Astrocyte of the cerebellum (primary cell): ENCODE data around the gene HTT.

Source experiments
- DNase-seq: peaks from one replicate; pipeline ENCODE4 v3.0.0-alpha.2; 2011; ENCODE audit warnings: low read depth
- H3K4me3 ChIP-seq: 2 replicates; pipeline ENCODE4 v1.5.1; 2011; ENCODE audit warnings: mild to moderate bottlenecking, low read depth, low read length, moderate library complexity
- CTCF ChIP-seq: IDR thresholded peaks from 2 replicates; pipeline ENCODE4 v1.5.1; 2012; ENCODE audit warnings: low read length, low read depth, moderate library complexity, mild to moderate bottlenecking; ENCODE audit errors: missing control alignments
- in situ Hi-C: cut with HindIII; loops from 2 replicates; pipeline ENCODE4 v1.10.0; 2017; ENCODE audit warnings: low sequenced_read_pairs

The HTT gene

GRCh38 chr4:3252480-3252828 lies 178.0 kb downstream of the HTT start:
- in situ Hi-C loops, result no loop called here
- H3K4me3 ChIP-seq, result no peak overlapping the region
- TF ChIP-seq CTCF, result no peak
- no peak for DNase-seq

- in situ Hi-C loops, result no loop called here
Observed at GRCh38 chr4:3252831-3253641, 178.6 kb downstream of the HTT start.

GRCh38 chr4:3253808-3254207 lies 179.3 kb downstream of the HTT start:
- in situ Hi-C loops, result no loop called here
- no peak overlapping the region for H3K4me3 ChIP-seq

More at GRCh38 chr4:3252831-3253641, 178.6 kb downstream of the HTT start:
- TF ChIP-seq CTCF, result no peak
- no peak overlapping the region for H3K4me3 ChIP-seq
- DNase-seq, result no peak

GRCh38 chr4:3254302-3255131 lies 180.0 kb downstream of the HTT start:
- no peak overlapping the region for H3K4me3 ChIP-seq
- in situ Hi-C loops, result no loop called here
- no peak for TF ChIP-seq CTCF
- DNase-seq, result no peak

More at GRCh38 chr4:3253808-3254207, 179.3 kb downstream of the HTT start:
- TF ChIP-seq CTCF, result no peak
- no peak for DNase-seq

- no peak overlapping the region for H3K4me3 ChIP-seq
- no peak for TF ChIP-seq CTCF
- no peak for DNase-seq
- in situ Hi-C loops, result no loop called here
Observed at GRCh38 chr4:3255611-3256186, 181.2 kb downstream of the HTT start.

GRCh38 chr4:3256230-3257102 lies 182.0 kb downstream of the HTT start:
- DNase-seq, result no peak
- no peak for TF ChIP-seq CTCF
- H3K4me3 ChIP-seq, result no peak overlapping the region
- in situ Hi-C loops, result no loop called here
